Fibroblast of lung (primary cell): ENCODE data around the gene RPL18A. TPM values are rescaled to one million over a fixed set of nuclear protein-coding genes. Genes with fewer than 3 reads are reported as not detected.

Experiments used
- DNase-seq, 2 donors: peaks; one replicate each; pipeline versions ENCODE4 v3.0.0 to v3.0.0-alpha.2; 2010; ENCODE audit warnings: low read depth in 2 of 2
- H2AFZ ChIP-seq: 2 replicates; pipeline ENCODE4 v1.5.1; 2012; ENCODE audit warnings: low read length, control low read depth, inconsistent platforms
- H3K27ac ChIP-seq: 2 replicates; pipeline ENCODE4 v1.5.1; 2011; ENCODE audit warnings: low read length, control low read depth; ENCODE audit not compliant: insufficient read depth
- H3K27me3 ChIP-seq: 2 replicates; pipeline ENCODE4 v1.5.1; 2011; ENCODE audit warnings: mild to moderate bottlenecking, low read length; ENCODE audit not compliant: control insufficient read depth, insufficient read depth
- H3K36me3 ChIP-seq: 2 replicates; pipeline ENCODE4 v1.5.1; 2011; ENCODE audit warnings: low read length; ENCODE audit not compliant: control insufficient read depth, insufficient read depth
- H3K4me1 ChIP-seq: 2 replicates; pipeline ENCODE4 v1.5.1; 2011; ENCODE audit warnings: low read length; ENCODE audit not compliant: control insufficient read depth, insufficient read depth; ENCODE audit errors: extremely low read depth
- H3K4me2 ChIP-seq: 2 replicates; pipeline ENCODE4 v1.5.1; 2011; ENCODE audit warnings: low read length, control low read depth; ENCODE audit not compliant: insufficient read depth; ENCODE audit errors: extremely low read depth
- H3K4me3 ChIP-seq, 4 experiments: fragments of 200-600 bp in 1 of 4; sonication (generic) in 1 of 4; replicated peaks in 1 of 4; 2 replicates each; pipeline ENCODE4 v1.5.1; 2011 to 2016; ENCODE audit warnings: low read length in 4 of 4, low read depth in 3 of 4, mild to moderate bottlenecking in 3 of 4, control low read depth in 2 of 4, inconsistent platforms in 1 of 4, mixed read lengths in 1 of 4; ENCODE audit not compliant: insufficient read depth in 1 of 4; ENCODE audit errors: control extremely low read depth in 1 of 4
- H3K79me2 ChIP-seq: 2 replicates; pipeline ENCODE4 v1.5.1; 2012; ENCODE audit warnings: mild to moderate bottlenecking, low read length, inconsistent platforms; ENCODE audit not compliant: control insufficient read depth, insufficient read depth
- H3K9ac ChIP-seq: 2 replicates; pipeline ENCODE4 v1.5.1; 2011; ENCODE audit warnings: mild to moderate bottlenecking, low read length, control low read depth; ENCODE audit not compliant: insufficient read depth
- H3K9me3 ChIP-seq: 2 replicates; pipeline ENCODE4 v1.5.1; 2012; ENCODE audit warnings: low read depth, low read length; ENCODE audit not compliant: control insufficient read depth, insufficient read depth
- H4K20me1 ChIP-seq: 2 replicates; pipeline ENCODE4 v1.5.1; 2011; ENCODE audit warnings: low read length; ENCODE audit not compliant: control insufficient read depth, insufficient read depth; ENCODE audit errors: extremely low read depth
- CTCF ChIP-seq, 2 donors: IDR thresholded peaks in 1 of 2; conservative IDR thresholded peaks in 1 of 2; 1 replicate in 1 of 2; 2 replicates in 1 of 2; pipeline ENCODE4 v1.5.1; 2011 to 2012; ENCODE audit warnings: low read length in 2 of 2, control low read depth in 1 of 2, inconsistent platforms in 1 of 2, low read depth in 1 of 2, mild to moderate bottlenecking in 1 of 2
- EZH2 ChIP-seq: IDR thresholded peaks from 2 replicates; pipeline ENCODE4 v1.5.1; 2012; ENCODE audit warnings: low read length, control low read depth, mild to moderate bottlenecking; ENCODE audit errors: missing control alignments
- polyA plus RNA-seq, 2 donors: library from polyadenylated mRNA; depleted of rRNA in 1 of 2; stranded (reverse) in 1 of 2; unstranded in 1 of 2; fragments of >200 nt; gene quantifications; 2 replicates each; pipeline ENCODE4 v1.2.1, GENCODE V29; 2011 to 2012; ENCODE audit warnings: missing spikeins in 1 of 2
- total RNA-seq: library from RNA; depleted of rRNA; stranded (reverse); fragments of >200 nt; gene quantifications from 2 replicates; pipeline ENCODE4 v1.2.1, GENCODE V29; 2014

RPL18A gene
- total and polyA plus RNA-seq, 2 donors (not counting 1 experiment from before 2014, with no cell fraction given) = 891 to 1,148 TPM

- Histone ChIP-seq H3K4me1 (no peaks in the 10 kb centered on the region), H3K4me3 (no peak overlapping the region), H3K9ac (no peak overlapping the region), H3K27me3 (peaks cover 37% of the 10 kb centered on the region), H3K27ac (no peak overlapping the region), H3K79me2 (no peaks in the 10 kb centered on the region), H3K9me3 (no peaks in the 10 kb centered on the region), H3K36me3 (no peaks in the 10 kb centered on the region), H2AFZ (no peak overlapping the region), H3K4me2 (no peak overlapping the region), H4K20me1 (no peaks in the 10 kb centered on the region)
- TF ChIP-seq CTCF (conservative IDR thresholded peaks at IDR 0.05 in 1 of 2, IDR thresholded peaks at IDR 0.05 in 1 of 2; ENCODE audit: low read depth in 1 of 2, low read length in 2 of 2) (no peak), EZH2 (no peak)
- no peak for DNase-seq
These were observed 15.0 kb downstream of the RPL18A start for GRCh38 chr19:17874758-17875135.

- no peak for DNase-seq
- no peaks in the 10 kb centered on the region for H3K79me2 ChIP-seq
- H4K20me1 ChIP-seq = no peaks in the 10 kb centered on the region
- no peaks in the 10 kb centered on the region for H3K36me3 ChIP-seq
- H3K27ac ChIP-seq = no peak overlapping the region
- no peak for TF ChIP-seq CTCF (conservative IDR thresholded peaks at IDR 0.05 in 1 of 2, IDR thresholded peaks at IDR 0.05 in 1 of 2; ENCODE audit: low read depth in 1 of 2, low read length in 2 of 2)
- TF ChIP-seq EZH2 = no peak
- H3K27me3 ChIP-seq = peaks cover 13% of the 10 kb centered on the region
- H3K9me3 ChIP-seq = no peaks in the 10 kb centered on the region
- no peak overlapping the region for H2AFZ ChIP-seq
- H3K4me2 ChIP-seq = no peak overlapping the region
- H3K9ac ChIP-seq = no peak overlapping the region
- no peak overlapping the region for H3K4me3 ChIP-seq
- H3K4me1 ChIP-seq = no peaks in the 10 kb centered on the region
These were observed 18.0 kb downstream of the RPL18A start for GRCh38 chr19:17877696-17878095.

- H4K20me1 ChIP-seq = no peaks in the 10 kb centered on the region
These were observed 19.8 kb downstream of the RPL18A start for GRCh38 chr19:17879466-17879865.

More at GRCh38 chr19:17879466-17879865, 19.8 kb downstream of the RPL18A start:
- Histone ChIP-seq H3K4me2 (no peak overlapping the region), H2AFZ (no peak overlapping the region), H3K79me2 (no peaks in the 10 kb centered on the region), H3K36me3 (no peaks in the 10 kb centered on the region), H3K9me3 (no peaks in the 10 kb centered on the region), H3K9ac (no peak overlapping the region), H3K27ac (no peak overlapping the region), H3K4me3 (no peak overlapping the region), H3K27me3 (peaks cover 4% of the 10 kb centered on the region), H3K4me1 (no peaks in the 10 kb centered on the region)
- no peak for DNase-seq
- TF ChIP-seq CTCF (conservative IDR thresholded peaks at IDR 0.05 in 1 of 2, IDR thresholded peaks at IDR 0.05 in 1 of 2; ENCODE audit: low read depth in 1 of 2, low read length in 2 of 2) (no peak), EZH2 (no peak)
